CD4-positive, alpha-beta T cell treated with Interleukin-4 for 1 hour (primary cell): ENCODE results near the gene ZC3H11A.
"Not testable (repeated sequence)": the region's sequence is repeated elsewhere in the genome, so short reads cannot be mapped to it uniquely, and the experiment has no call there.

Experiments used
- DNase-seq, 2 donors: peaks; one replicate each; pipeline ENCODE4 v3.0.0-alpha.2; 2020 to 2022

The ZC3H11A gene

GRCh38 chr1:203789966-203790365 lies 5.5 kb upstream of the ZC3H11A start:
- no peak for DNase-seq

GRCh38 chr1:203791498-203791897 lies 3.9 kb upstream of the ZC3H11A start:
- no peak for DNase-seq

GRCh38 chr1:203792486-203792885 lies 2.9 kb upstream of the ZC3H11A start:
- no peak for DNase-seq

- DNase-seq = not testable (repeated sequence)
These were observed 1.9 kb upstream of the ZC3H11A start for GRCh38 chr1:203793561-203793960.

GRCh38 chr1:203794764-203795440 lies 521 bp upstream of the ZC3H11A start:
- no peak for DNase-seq

GRCh38 chr1:203796236-203796605 lies 798 bp downstream of the ZC3H11A start:
- DNase-seq = peak in 1 of 2 donors; percentile 13

- no peak for DNase-seq
These were observed 1.8 kb downstream of the ZC3H11A start for GRCh38 chr1:203797216-203797615.

- DNase-seq = no peak
These were observed 2.7 kb downstream of the ZC3H11A start for GRCh38 chr1:203797948-203798655.

GRCh38 chr1:203799157-203799556 lies 3.7 kb downstream of the ZC3H11A start:
- DNase-seq = no peak

- DNase-seq = no peak
These were observed 4.5 kb downstream of the ZC3H11A start for GRCh38 chr1:203799971-203800370.

- no peak for DNase-seq
These were observed 10.3 kb downstream of the ZC3H11A start for GRCh38 chr1:203805689-203806088.

- no peak for DNase-seq
These were observed 11.8 kb downstream of the ZC3H11A start for GRCh38 chr1:203807196-203807595.

- no peak for DNase-seq
These were observed 18.3 kb downstream of the ZC3H11A start for GRCh38 chr1:203813581-203814341.

GRCh38 chr1:203818399-203818798 lies 23.0 kb downstream of the ZC3H11A start:
- DNase-seq = no peak

GRCh38 chr1:203823306-203823705 lies 27.9 kb downstream of the ZC3H11A start:
- no peak for DNase-seq

- no peak for DNase-seq
These were observed 30.8 kb downstream of the ZC3H11A start for GRCh38 chr1:203826175-203826574.

GRCh38 chr1:203828002-203828401 lies 32.6 kb downstream of the ZC3H11A start:
- no peak for DNase-seq

- DNase-seq = no peak
These were observed 33.1 kb downstream of the ZC3H11A start for GRCh38 chr1:203828503-203828902.

- not testable (repeated sequence) for DNase-seq
These were observed 33.8 kb downstream of the ZC3H11A start for GRCh38 chr1:203829247-203829646.

GRCh38 chr1:203835476-203835875 lies 40.1 kb downstream of the ZC3H11A start:
- DNase-seq = no peak

GRCh38 chr1:203839081-203839480 lies 43.7 kb downstream of the ZC3H11A start:
- DNase-seq = no peak

- DNase-seq = no peak
These were observed 44.9 kb downstream of the ZC3H11A start for GRCh38 chr1:203840208-203840808.

- DNase-seq = no peak
These were observed 47.1 kb downstream of the ZC3H11A start for GRCh38 chr1:203842559-203842876.

GRCh38 chr1:203843435-203843834 lies 48.0 kb downstream of the ZC3H11A start:
- no peak for DNase-seq
